OCI-LY7 (cell line): ENCODE data around the gene RHOT2. TPM values are rescaled to one million over a fixed set of nuclear protein-coding genes. Genes with fewer than 3 reads are reported as not detected.

Experiments used
- BruUV-seq: library from RNA; stranded (reverse); fragments of 400-500 nt; replicated peaks from 2 replicates; lab custom pipeline; 2021; lab: Mats Ljungman, UMichigan
- CTCF ChIA-PET: fragments of 300-600 bp; sonication (Branson Sonifier 250); formaldehyde crosslinking; loops from one replicate; lab custom pipeline; 2022; ENCODE audit warnings: antibody characterized with exemption; ENCODE audit not compliant: unreplicated experiment; lab: Charles Lee
- POLR2A ChIA-PET: fragments of 300-600 bp; sonication (Branson Sonifier 250); formaldehyde crosslinking; loops from one replicate; lab custom pipeline; 2022; ENCODE audit warnings: antibody characterized with exemption; lab: Charles Lee
- DNase-seq: peaks from one replicate; pipeline ENCODE4 v3.0.0-alpha.2; 2015; ENCODE audit warnings: low spot score
- H2AFZ ChIP-seq: fragments of 200-600 bp; sonication (generic), shearing (Covaris generic); 2 replicates; pipeline ENCODE4 v1.6.1; 2014; ENCODE audit warnings: mild to moderate bottlenecking, antibody characterized with exemption, low read length, moderate library complexity
- H3K27ac ChIP-seq: fragments of 200-600 bp; sonication (generic); 2 replicates; pipeline ENCODE4 v1.5.1; 2014; ENCODE audit warnings: mixed run types, low read depth, mild to moderate bottlenecking, moderate library complexity, low read length, inconsistent platforms; ENCODE audit not compliant: poor library complexity, severe bottlenecking
- H3K36me3 ChIP-seq: fragments of 200-600 bp; sonication (generic); 2 replicates; pipeline ENCODE4 v1.6.1; 2014; ENCODE audit warnings: mild to moderate bottlenecking, antibody characterized with exemption, low read length, moderate library complexity, mixed read lengths; ENCODE audit not compliant: insufficient read depth
- H3K4me1 ChIP-seq: fragments of 200-600 bp; sonication (generic); 2 replicates; pipeline ENCODE4 v1.5.1; 2014; ENCODE audit warnings: mild to moderate bottlenecking, low read length; ENCODE audit not compliant: insufficient read depth, poor library complexity, severe bottlenecking
- H3K4me2 ChIP-seq: fragments of 200-600 bp; sonication (generic); 2 replicates; pipeline ENCODE4 v1.6.1; 2014; ENCODE audit warnings: mild to moderate bottlenecking, low read length
- H3K4me3 ChIP-seq: fragments of 200-600 bp; sonication (generic); 2 replicates; pipeline ENCODE4 v1.5.1; 2014; ENCODE audit warnings: mild to moderate bottlenecking, low read depth, low read length; ENCODE audit not compliant: poor library complexity, severe bottlenecking
- H3K79me2 ChIP-seq: fragments of 200-600 bp; sonication (generic); 2 replicates; pipeline ENCODE4 v1.6.1; 2016; ENCODE audit warnings: low read depth, mild to moderate bottlenecking, low read length, moderate library complexity, mixed read lengths; ENCODE audit not compliant: insufficient read depth
- H3K9me2 ChIP-seq: fragments of 200-600 bp; sonication (generic); 2 replicates; pipeline ENCODE4 v1.6.1; 2016; ENCODE audit warnings: mild to moderate bottlenecking, low read length, mixed read lengths; ENCODE audit not compliant: insufficient read depth
- H3K9me3 ChIP-seq: fragments of 200-600 bp; sonication (generic); 2 replicates; pipeline ENCODE4 v1.6.1; 2014; ENCODE audit warnings: mild to moderate bottlenecking, mixed run types, low read length, mixed read lengths
- H4K20me1 ChIP-seq: fragments of 200-600 bp; sonication (generic); 2 replicates; pipeline ENCODE4 v1.6.1; 2014; ENCODE audit warnings: mild to moderate bottlenecking, antibody characterized with exemption, low read length, moderate library complexity, mixed read lengths; ENCODE audit not compliant: insufficient read depth
- EZH2phosphoT487 ChIP-seq: fragments of 200-600 bp; sonication (generic); IDR thresholded peaks from 2 replicates; pipeline ENCODE4 v1.6.1; 2018; ENCODE audit warnings: low read depth, borderline replicate concordance, mild to moderate bottlenecking, mixed run types, antibody characterized with exemption, low read length, moderate library complexity, mixed read lengths
- intact Hi-C: fragments of 100-400 bp; cut with micrococcal nuclease; formaldehyde crosslinking; loops from one replicate; pipeline ENCODE4 v1.10.0; 2022; ENCODE audit not compliant: unreplicated experiment
- total RNA-seq, 2 experiments: library from RNA; depleted of rRNA in 1 of 2; stranded (reverse); fragments of >200 nt in 1 of 2; shearing (Covaris generic) in 1 of 2; gene quantifications; 2 replicates each; pipeline ENCODE4 v1.2.3, GENCODE V29; 2014 to 2022
- TF ChIP-seq, protein P1 (sequence below): fragments of 200-600 bp; sonication (generic); conservative IDR thresholded peaks from 2 replicates; pipeline ENCODE4 v1.5.1; 2014; ENCODE audit warnings: mild to moderate bottlenecking, antibody characterized with exemption, low read length, moderate library complexity, mixed read lengths

Gene RHOT2
- total RNA-seq, 2 experiments from 2014 or later = 133 to 136 TPM

- no peaks in the 10 kb centered on the region for H3K9me2 ChIP-seq
- H3K27ac ChIP-seq = no peak overlapping the region
- POLR2A ChIA-PET = no interaction called here
- H3K4me2 ChIP-seq = no peak overlapping the region
- no TSS peak for BruUV-seq
- H3K9me3 ChIP-seq = no peaks in the 10 kb centered on the region
- no peaks in the 10 kb centered on the region for H3K36me3 ChIP-seq
- no peaks in the 10 kb centered on the region for H3K79me2 ChIP-seq
- TF ChIP-seq, protein P1, sequence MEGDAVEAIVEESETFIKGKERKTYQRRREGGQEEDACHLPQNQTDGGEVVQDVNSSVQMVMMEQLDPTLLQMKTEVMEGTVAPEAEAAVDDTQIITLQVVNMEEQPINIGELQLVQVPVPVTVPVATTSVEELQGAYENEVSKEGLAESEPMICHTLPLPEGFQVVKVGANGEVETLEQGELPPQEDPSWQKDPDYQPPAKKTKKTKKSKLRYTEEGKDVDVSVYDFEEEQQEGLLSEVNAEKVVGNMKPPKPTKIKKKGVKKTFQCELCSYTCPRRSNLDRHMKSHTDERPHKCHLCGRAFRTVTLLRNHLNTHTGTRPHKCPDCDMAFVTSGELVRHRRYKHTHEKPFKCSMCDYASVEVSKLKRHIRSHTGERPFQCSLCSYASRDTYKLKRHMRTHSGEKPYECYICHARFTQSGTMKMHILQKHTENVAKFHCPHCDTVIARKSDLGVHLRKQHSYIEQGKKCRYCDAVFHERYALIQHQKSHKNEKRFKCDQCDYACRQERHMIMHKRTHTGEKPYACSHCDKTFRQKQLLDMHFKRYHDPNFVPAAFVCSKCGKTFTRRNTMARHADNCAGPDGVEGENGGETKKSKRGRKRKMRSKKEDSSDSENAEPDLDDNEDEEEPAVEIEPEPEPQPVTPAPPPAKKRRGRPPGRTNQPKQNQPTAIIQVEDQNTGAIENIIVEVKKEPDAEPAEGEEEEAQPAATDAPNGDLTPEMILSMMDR = no peak
- no peak for TF ChIP-seq EZH2phosphoT487
- intact Hi-C loops = no loop called here
- CTCF ChIA-PET = no interaction called here
- no peaks in the 10 kb centered on the region for H4K20me1 ChIP-seq
- no peaks in the 10 kb centered on the region for H3K4me1 ChIP-seq
- no peak overlapping the region for H2AFZ ChIP-seq
- H3K4me3 ChIP-seq = no peak overlapping the region
- no peak for DNase-seq
Observed at GRCh38 chr16:704047-704446, 36.1 kb downstream of the RHOT2 start.

DNA sequence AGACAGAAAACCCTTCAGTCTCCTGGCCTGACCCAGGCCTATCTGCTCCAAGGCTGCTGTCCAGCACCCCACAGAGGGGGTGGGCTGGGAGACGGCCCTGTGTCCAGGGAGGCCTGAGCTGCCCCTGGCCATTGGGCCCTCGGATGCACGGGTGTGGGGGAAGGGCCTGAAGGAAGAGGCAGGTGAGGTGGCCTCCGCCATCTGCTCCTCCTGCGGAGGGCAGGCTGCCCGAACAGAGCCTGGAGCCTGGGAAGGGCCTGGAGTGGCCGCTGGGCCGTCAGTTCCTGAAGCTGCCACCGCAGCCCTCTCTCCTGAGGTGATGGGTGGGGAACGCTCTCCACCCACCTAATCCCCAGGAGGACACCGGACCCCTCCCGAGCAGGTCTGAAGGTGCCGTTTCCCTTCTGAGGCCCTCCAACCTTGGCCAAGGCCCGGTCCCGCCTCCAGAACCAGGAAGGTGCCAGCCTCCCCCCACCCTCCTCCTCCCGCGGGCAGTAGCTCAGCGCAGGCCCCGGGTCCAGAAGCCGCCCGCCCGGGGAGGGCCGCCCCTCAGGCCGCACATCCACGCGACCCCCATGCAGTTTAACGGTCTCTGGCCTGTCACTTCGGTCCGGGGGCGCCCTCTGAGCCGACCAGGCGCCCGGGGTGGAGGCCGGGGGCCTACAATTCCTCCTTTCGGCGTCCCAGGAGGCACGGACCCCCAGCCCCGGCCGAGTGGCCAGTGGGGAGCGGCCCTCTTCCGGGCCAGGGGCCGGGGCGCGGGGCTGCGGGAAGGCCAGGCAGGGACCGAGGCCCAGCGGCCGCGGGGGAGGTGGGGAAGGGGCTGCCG lies 36.8 kb downstream of the RHOT2 start:
- POLR2A ChIA-PET = interaction anchor here (0.6 kb wide), 1 partner anchor 65 kb away, joined by 5 read pairs; no protein-coding TSS in a partner anchor

More for the DNA sequence above, 36.8 kb downstream of the RHOT2 start:
- H3K4me3 ChIP-seq = no peak overlapping the region
- no peak overlapping the region for H2AFZ ChIP-seq
- BruUV-seq = no TSS peak
- no peaks in the 10 kb centered on the region for H3K9me2 ChIP-seq
- no peaks in the 10 kb centered on the region for H4K20me1 ChIP-seq
- no peak overlapping the region for H3K4me2 ChIP-seq
- no peak for TF ChIP-seq EZH2phosphoT487
- TF ChIP-seq, protein P1 = no peak
- CTCF ChIA-PET = no interaction called here
- H3K36me3 ChIP-seq = no peaks in the 10 kb centered on the region
- no peaks in the 10 kb centered on the region for H3K9me3 ChIP-seq
- no peaks in the 10 kb centered on the region for H3K79me2 ChIP-seq
- no peak overlapping the region for H3K27ac ChIP-seq
- intact Hi-C loops = no loop called here
- H3K4me1 ChIP-seq = no peaks in the 10 kb centered on the region
- no peak for DNase-seq
